HEK293T (cell line): Measurements from ENCODE around the gene TMEM165.

ENCODE experiments used
- ARNT ChIP-seq: fragments of 450-650 bp; IDR thresholded peaks from 2 replicates; pipeline ENCODE4 v1.6.1; 2017; ENCODE audit warnings: mild to moderate bottlenecking
- BHLHE40 ChIP-seq: fragments of 450-650 bp; IDR thresholded peaks from 2 replicates; pipeline ENCODE4 v1.6.1; 2016; ENCODE audit warnings: mild to moderate bottlenecking, moderate library complexity, borderline replicate concordance
- ELF4 ChIP-seq: fragments of 450-650 bp; IDR thresholded peaks from 2 replicates; pipeline ENCODE4 v1.6.1; 2017; ENCODE audit warnings: antibody characterized with exemption
- SP1 ChIP-seq: fragments of 450-650 bp; IDR thresholded peaks from 2 replicates; pipeline ENCODE4 v1.6.1; 2017
- TARDBP ChIP-seq: fragments of 450-650 bp; IDR thresholded peaks from 2 replicates; pipeline ENCODE4 v1.6.1; 2016
- ZNF384 ChIP-seq: fragments of 450-650 bp; IDR thresholded peaks from 2 replicates; pipeline ENCODE4 v1.6.1; 2016

GRCh38 chr4:55409468-55410171, 13.9 kb downstream of the TMEM165 start:
- no peak for TF ChIP-seq ELF4
- no peak for TF ChIP-seq ZNF384
- TF ChIP-seq ARNT, result no peak
- TF ChIP-seq SP1, result no peak
- no peak for TF ChIP-seq BHLHE40
- TF ChIP-seq TARDBP, result no peak
